Naive thymus-derived CD4-positive, alpha-beta T cell (primary cell): ENCODE results near the gene IL18BP. TPM values are rescaled to one million over a fixed set of nuclear protein-coding genes. Genes with fewer than 3 reads are reported as not detected.
A peak's percentile ranks its signal among the peaks of the same experiment; 100 is the strongest.

Experiments
- ATAC-seq: fragments of 150-1000 bp; cut with Tn5 transposase; 2 replicates; pipeline ENCODE4 v1.10.0; 2021; ENCODE audit warnings: mild to moderate bottlenecking, moderate library complexity
- CTCF ChIA-PET: fragments of 350-600 bp; sonication (Branson Sonifier 250); formaldehyde crosslinking; loops from one replicate; lab custom pipeline; 2021; ENCODE audit warnings: antibody characterized with exemption; lab: Charles Lee
- POLR2A ChIA-PET: fragments of 350-600 bp; sonication (Branson Sonifier 250); formaldehyde crosslinking; loops from one replicate; lab custom pipeline; 2021; ENCODE audit warnings: antibody characterized with exemption, inconsistent platforms; lab: Charles Lee
- DNase-seq, 9 donors: peaks; one replicate each; pipeline versions ENCODE4 v3.0.0 to v3.0.0-alpha.2; 2020 to 2022; ENCODE audit warnings: mixed read lengths in 1 of 9
- H3K27ac ChIP-seq: one replicate; pipeline ENCODE4 v1.7.0; 2013; ENCODE audit warnings: mild to moderate bottlenecking, low read depth, low read length, moderate library complexity
- H3K27me3 ChIP-seq, 2 donors: one replicate each; pipeline ENCODE4 v1.7.0; 2013; ENCODE audit warnings: low read length in 2 of 2, mild to moderate bottlenecking in 2 of 2, moderate library complexity in 2 of 2; ENCODE audit not compliant: control insufficient read depth in 2 of 2, insufficient read depth in 2 of 2
- H3K36me3 ChIP-seq, 3 experiments: 1 replicate in 2 of 3; 2 replicates in 1 of 3; pipeline ENCODE4 v1.7.0; 2013; ENCODE audit warnings: low read length in 3 of 3, mild to moderate bottlenecking in 3 of 3, moderate library complexity in 1 of 3; ENCODE audit not compliant: insufficient read depth in 3 of 3, control insufficient read depth in 2 of 3
- H3K4me1 ChIP-seq, 2 donors: one replicate each; pipeline ENCODE4 v1.7.0; 2013; ENCODE audit warnings: low read length in 2 of 2, mild to moderate bottlenecking in 2 of 2, moderate library complexity in 1 of 2; ENCODE audit not compliant: control insufficient read depth in 2 of 2, insufficient read depth in 2 of 2
- H3K4me3 ChIP-seq: 2 replicates; pipeline ENCODE4 v1.7.0; 2013; ENCODE audit warnings: mild to moderate bottlenecking, low read length
- H3K9me3 ChIP-seq, 3 experiments: 1 replicate in 2 of 3; 2 replicates in 1 of 3; pipeline ENCODE4 v1.7.0; 2013; ENCODE audit warnings: low read length in 3 of 3; ENCODE audit not compliant: control insufficient read depth in 2 of 3
- H3K27ac Mint-ChIP-seq, 9 donors: one replicate each; pipeline ENCODE4 v1.8.0; 2020 to 2022; ENCODE audit warnings: mixed read lengths in 9 of 9, mild to moderate bottlenecking in 8 of 9, moderate library complexity in 5 of 9, inconsistent platforms in 2 of 9
- H3K27me3 Mint-ChIP-seq, 5 donors: one replicate each; pipeline ENCODE4 v1.8.0; 2021 to 2022; ENCODE audit warnings: mixed read lengths in 5 of 5, mild to moderate bottlenecking in 1 of 5
- H3K36me3 Mint-ChIP-seq, 5 donors: one replicate each; pipeline ENCODE4 v1.8.0; 2020 to 2022; ENCODE audit warnings: mixed read lengths in 5 of 5, mild to moderate bottlenecking in 3 of 5, inconsistent platforms in 1 of 5
- H3K4me1 Mint-ChIP-seq, 7 donors: one replicate each; pipeline ENCODE4 v1.8.0; 2020 to 2022; ENCODE audit warnings: mixed read lengths in 7 of 7, mild to moderate bottlenecking in 3 of 7, inconsistent platforms in 1 of 7
- H3K4me3 Mint-ChIP-seq, 10 donors: one replicate each; pipeline ENCODE4 v1.8.0; 2020 to 2022; ENCODE audit warnings: mild to moderate bottlenecking in 10 of 10, mixed read lengths in 10 of 10, moderate library complexity in 6 of 10, inconsistent platforms in 2 of 10
- H3K9me3 Mint-ChIP-seq, 11 donors: one replicate each; pipeline ENCODE4 v1.8.0; 2020 to 2022; ENCODE audit warnings: mixed read lengths in 11 of 11, mild to moderate bottlenecking in 4 of 11, inconsistent platforms in 1 of 11, moderate library complexity in 1 of 11
- intact Hi-C, 2 donors: fragments of 100-400 bp; cut with micrococcal nuclease; formaldehyde crosslinking; loops; one replicate each; pipeline ENCODE4 v1.15.1; 2023
- polyA plus RNA-seq, 2 donors: library from polyadenylated mRNA; unstranded; fragments of 300-500 nt; fragmentation: Illumina TruSeq; gene quantifications; one replicate each; pipeline ENCODE4 v1.2.3, GENCODE V29; 2021
- total RNA-seq, 6 experiments: library from RNA in 5 of 6; stranded (reverse) in 5 of 6; gene quantifications; 1 replicate in 5 of 6; 2 replicates in 1 of 6; pipeline ENCODE4 v1.2.3 and lab custom pipeline; 2021 to 2026

Gene IL18BP
- total and polyA plus RNA-seq, 7 experiments from 2014 or later: 14.4 to 30.2 (median 22.3) TPM

- intact Hi-C loops: loop anchor here (5.0 kb wide), 3 partner anchors 48 to 468 kb away; partner anchors contain the start of gene CLPB (in 1 of the 2)
- Mint-ChIP-seq H3K4me3 (no peak overlapping the region), H3K27ac (no peak overlapping the region), H3K36me3 (peaks cover 0 to 26% (median 11%) of the 10 kb centered on the region in 5 donors), H3K9me3 (no peaks in the 10 kb centered on the region), H3K27me3 (no peaks in the 10 kb centered on the region), H3K4me1 (peaks cover 0 to 7% (median 0%) of the 10 kb centered on the region in 7 donors)
- Histone ChIP-seq H3K27me3 (no peaks in the 10 kb centered on the region), H3K4me3 (no peak overlapping the region), H3K4me1 (no peaks in the 10 kb centered on the region), H3K9me3 (no peaks in the 10 kb centered on the region), H3K36me3 (peaks cover 0 to 9% (median 4%) of the 10 kb centered on the region in 3 experiments), H3K27ac (no peak overlapping the region)
- POLR2A ChIA-PET: no interaction called here
- no peak for DNase-seq
- no peak for ATAC-seq
- CTCF ChIA-PET: interaction anchor here (0.9 to 5.0 kb wide), 3 partner anchors 8 to 165 kb away, joined by 3 to 43 read pairs (median 14); no protein-coding TSS in a partner anchor
Measured at GRCh38 chr11:71979602-71980001, 19.1 kb upstream of the IL18BP start.

DNA sequence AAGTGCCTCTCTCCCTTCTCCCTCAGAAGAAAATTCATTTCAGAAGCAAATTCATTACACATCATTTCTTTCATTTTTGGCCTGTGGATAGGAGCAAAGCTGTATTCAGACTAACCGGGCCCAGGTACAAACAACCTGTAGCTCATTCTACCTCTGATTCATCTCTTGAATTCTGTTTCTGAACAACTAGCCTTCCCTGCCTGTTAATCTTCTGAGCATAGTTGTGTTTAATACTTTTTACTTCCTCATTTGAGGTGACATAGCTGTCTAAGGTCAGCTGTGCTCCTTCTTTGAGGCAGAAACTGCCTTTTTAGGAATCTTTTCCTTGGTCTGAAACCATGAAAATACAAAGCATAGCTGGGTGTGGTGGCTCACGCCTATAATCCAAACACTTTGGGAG is 12.6 kb upstream of the IL18BP start:
- ChIA-PET CTCF (interaction anchor here (0.7 to 3.4 kb wide), 4 partner anchors 8 to 331 kb away, joined by 3 to 14 read pairs (median 3); no protein-coding TSS in a partner anchor), POLR2A (interaction anchor here (0.6 to 0.7 kb wide), 2 partner anchors 162 to 193 kb away, joined by 4 read pairs; no protein-coding TSS in a partner anchor)
- peaks cover 0 to 5% (median 0%) of the 10 kb centered on the region in 7 donors for H3K4me1 Mint-ChIP-seq
- peak overlapping the region in 3 of 9 donors; percentile 7 to 13 (median 11) for H3K27ac Mint-ChIP-seq
- peaks cover 0 to 47% (median 14%) of the 10 kb centered on the region in 5 donors for H3K36me3 Mint-ChIP-seq
- H3K27ac ChIP-seq: no peak overlapping the region
- intact Hi-C loops: no loop called here
- H3K27me3 ChIP-seq: no peaks in the 10 kb centered on the region
- no peak overlapping the region for H3K4me3 Mint-ChIP-seq
- H3K9me3 Mint-ChIP-seq: no peaks in the 10 kb centered on the region
- no peak for DNase-seq
- no peaks in the 10 kb centered on the region for H3K9me3 ChIP-seq
- no peaks in the 10 kb centered on the region for H3K27me3 Mint-ChIP-seq
- H3K4me1 ChIP-seq: no peaks in the 10 kb centered on the region
- no peak overlapping the region for H3K4me3 ChIP-seq
- ATAC-seq: no peak
- H3K36me3 ChIP-seq: peaks cover 0 to 25% (median 9%) of the 10 kb centered on the region in 3 experiments

GRCh38 chr11:71987521-71987920 is 11.2 kb upstream of the IL18BP start:
- ChIA-PET CTCF (interaction anchor here (3.3 to 3.4 kb wide), 2 partner anchors 9 to 104 kb away, joined by 7 to 14 read pairs; no protein-coding TSS in a partner anchor), POLR2A (interaction anchor here (0.6 to 0.8 kb wide), 2 partner anchors 22 to 35 kb away, joined by 4 read pairs; no protein-coding TSS in a partner anchor)
- no peak overlapping the region for H3K27ac ChIP-seq
- no peak for DNase-seq
- H3K4me3 Mint-ChIP-seq: no peak overlapping the region
- no peak for ATAC-seq
- H3K9me3 ChIP-seq: no peaks in the 10 kb centered on the region
- H3K36me3 Mint-ChIP-seq: peaks cover 0 to 38% (median 9%) of the 10 kb centered on the region in 5 donors
- H3K9me3 Mint-ChIP-seq: no peaks in the 10 kb centered on the region
- H3K4me1 ChIP-seq: no peaks in the 10 kb centered on the region
- no peak overlapping the region for H3K27ac Mint-ChIP-seq
- no peaks in the 10 kb centered on the region for H3K27me3 Mint-ChIP-seq
- no peaks in the 10 kb centered on the region for H3K27me3 ChIP-seq
- peaks cover 0 to 25% (median 9%) of the 10 kb centered on the region in 3 experiments for H3K36me3 ChIP-seq
- H3K4me3 ChIP-seq: no peak overlapping the region
- intact Hi-C loops: no loop called here
- peaks cover 0 to 12% (median 0%) of the 10 kb centered on the region in 7 donors for H3K4me1 Mint-ChIP-seq

DNA sequence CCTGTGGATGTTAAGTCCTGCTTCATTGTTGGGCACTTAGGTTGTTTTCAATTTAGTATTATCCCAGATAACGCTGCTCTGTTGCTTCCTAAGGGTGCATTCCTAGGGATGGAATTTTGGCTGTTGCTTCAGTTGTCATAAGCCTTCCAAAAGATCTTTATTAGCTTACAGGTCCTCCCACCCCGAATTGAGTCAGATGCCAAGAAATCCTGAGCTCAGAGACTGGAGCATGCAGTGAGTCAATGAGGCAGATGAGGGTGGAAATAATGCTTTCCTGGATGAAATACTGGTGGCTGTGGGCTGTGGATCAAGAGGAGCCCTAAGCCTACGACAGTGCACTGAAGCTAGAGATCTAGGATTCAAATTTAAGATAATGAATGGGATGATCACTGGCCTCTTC is 10.7 kb upstream of the IL18BP start:
- peaks cover 0 to 25% (median 9%) of the 10 kb centered on the region in 3 experiments for H3K36me3 ChIP-seq
- DNase-seq (no peak), ATAC-seq (no peak)
- Mint-ChIP-seq H3K4me1 (peaks cover 0 to 14% (median 0%) of the 10 kb centered on the region in 7 donors), H3K27ac (no peak overlapping the region), H3K36me3 (peaks cover 3 to 37% (median 11%) of the 10 kb centered on the region in 5 donors), H3K4me3 (no peak overlapping the region), H3K27me3 (no peaks in the 10 kb centered on the region), H3K9me3 (no peaks in the 10 kb centered on the region)
- intact Hi-C loops: no loop called here
- H3K4me1 ChIP-seq: no peaks in the 10 kb centered on the region
- no peak overlapping the region for H3K27ac ChIP-seq
- ChIA-PET CTCF (interaction anchor here (3.3 to 3.4 kb wide), 2 partner anchors 10 to 103 kb away, joined by 7 to 14 read pairs; no protein-coding TSS in a partner anchor), POLR2A (interaction anchor here (0.6 to 0.8 kb wide), 2 partner anchors 22 to 35 kb away, joined by 4 read pairs; no protein-coding TSS in a partner anchor)
- H3K27me3 ChIP-seq: no peaks in the 10 kb centered on the region
- H3K9me3 ChIP-seq: no peaks in the 10 kb centered on the region
- no peak overlapping the region for H3K4me3 ChIP-seq

DNA sequence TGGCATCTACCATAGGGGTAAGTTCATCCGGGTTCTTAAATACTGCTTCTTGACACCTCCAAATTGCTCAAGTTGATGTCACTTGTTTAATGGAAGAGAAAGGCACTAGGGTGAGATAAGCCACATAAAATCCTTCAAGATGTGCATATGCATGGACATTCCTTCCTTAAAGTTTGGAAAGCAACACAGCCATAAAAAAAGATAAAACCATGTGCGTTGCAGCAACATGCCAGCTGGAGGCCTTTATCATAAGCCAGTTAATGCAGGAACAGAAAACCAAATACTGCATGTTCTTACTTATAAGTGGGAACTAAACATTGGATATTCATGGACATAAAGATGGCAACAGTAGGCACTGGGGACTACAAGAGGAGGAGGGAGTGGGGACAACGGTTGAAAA is 8.0 kb upstream of the IL18BP start:
- ATAC-seq (no peak), DNase-seq (no peak)
- POLR2A ChIA-PET: no interaction called here
- Mint-ChIP-seq H3K4me3 (no peak overlapping the region), H3K36me3 (peaks cover 6 to 23% (median 13%) of the 10 kb centered on the region in 5 donors), H3K27me3 (no peaks in the 10 kb centered on the region), H3K9me3 (no peaks in the 10 kb centered on the region), H3K27ac (peak overlapping the region in 1 of 9 donors; percentile 4), H3K4me1 (peaks cover 0 to 12% (median 0%) of the 10 kb centered on the region in 7 donors)
- H3K36me3 ChIP-seq: peaks cover 0 to 22% (median 0%) of the 10 kb centered on the region in 3 experiments
- intact Hi-C loops: no loop called here
- no peak overlapping the region for H3K4me3 ChIP-seq
- no peaks in the 10 kb centered on the region for H3K4me1 ChIP-seq
- no peaks in the 10 kb centered on the region for H3K9me3 ChIP-seq
- CTCF ChIA-PET: interaction anchor here (3.3 kb wide), 1 partner anchor 100 kb away, joined by 7 read pairs; no protein-coding TSS in a partner anchor
- no peaks in the 10 kb centered on the region for H3K27me3 ChIP-seq
- H3K27ac ChIP-seq: no peak overlapping the region

- Histone ChIP-seq H3K4me3 (no peak overlapping the region), H3K9me3 (no peaks in the 10 kb centered on the region), H3K27me3 (no peaks in the 10 kb centered on the region), H3K36me3 (peaks cover 0 to 22% (median 0%) of the 10 kb centered on the region in 3 experiments), H3K4me1 (no peaks in the 10 kb centered on the region), H3K27ac (no peak overlapping the region)
- no peak overlapping the region for H3K4me3 Mint-ChIP-seq
- DNase-seq: no peak
- peaks cover 5 to 23% (median 9%) of the 10 kb centered on the region in 5 donors for H3K36me3 Mint-ChIP-seq
- H3K27ac Mint-ChIP-seq: peak overlapping the region in 1 of 9 donors; percentile 38
- ATAC-seq: peak; percentile 84
- ChIA-PET CTCF (interaction anchor here (0.7 kb wide), 1 partner anchor 1168 kb away, joined by 4 read pairs; no protein-coding TSS in a partner anchor), POLR2A (no interaction called here)
- no peaks in the 10 kb centered on the region for H3K27me3 Mint-ChIP-seq
- H3K9me3 Mint-ChIP-seq: no peaks in the 10 kb centered on the region
- peaks cover 0 to 12% (median 0%) of the 10 kb centered on the region in 7 donors for H3K4me1 Mint-ChIP-seq
- intact Hi-C loops: no loop called here
Measured at GRCh38 chr11:71991494-71991893, 7.2 kb upstream of the IL18BP start.
